ENCODE data around the gene PLCB2. TPM values are rescaled to one million over a fixed set of nuclear protein-coding genes. Genes with fewer than 3 reads are reported as not detected.

Gene PLCB2
- total RNA-seq, 1 experiment from 2014 or later: 7.4 TPM

DNA sequence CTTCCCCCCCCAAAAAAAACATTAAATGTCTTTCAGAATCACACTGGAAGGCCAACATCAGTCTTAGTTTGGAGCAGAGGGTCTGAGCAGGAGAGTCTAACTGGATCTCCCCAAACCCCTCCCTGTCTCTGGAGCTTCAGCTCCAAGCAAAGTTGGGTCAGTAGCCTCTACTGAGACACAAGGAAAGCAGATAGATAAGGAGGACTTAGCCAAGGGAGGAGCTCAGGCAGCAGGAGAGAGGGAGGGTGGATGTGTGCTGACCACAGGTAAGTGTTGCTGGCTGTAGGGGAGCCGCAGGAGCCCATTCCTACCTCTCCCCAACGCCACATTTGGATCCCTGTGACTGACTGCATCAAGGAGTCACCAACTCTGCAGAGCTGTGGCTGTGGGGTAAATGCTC, 7.0 kb downstream of the PLCB2 start:
- H2AK5ac ChIP-seq (ENCODE audit: insufficient read length, low read length): no peak overlapping the region
- no peak overlapping the region for H3K23ac ChIP-seq (ENCODE audit: insufficient read length, low read depth, low read length)
- H3K23me2 ChIP-seq (ENCODE audit: insufficient read length, low read depth, low read length, poor library complexity, severe bottlenecking): no peaks in the 10 kb centered on the region
- H3K18ac ChIP-seq (ENCODE audit: insufficient read length, low read depth, low read length): no peak overlapping the region
- no peak overlapping the region for H3K27ac Mint-ChIP-seq
- peaks cover 15% of the 10 kb centered on the region in 2 experiments for H3K9me3 Mint-ChIP-seq
- no peak overlapping the region for H3T11ph ChIP-seq (ENCODE audit: low read length)
- no peaks in the 10 kb centered on the region; the same call in 1 of the 2 replicates for H3K4me1 ChIP-seq (ENCODE audit: insufficient read depth, low read length)
- no peak overlapping the region for H2BK5ac ChIP-seq (ENCODE audit: insufficient read length, low read length)
- peaks cover 2 to 16% (median 5%) of the 10 kb centered on the region in 3 experiments; a peak in 5 of 7 replicates for H3K36me3 Mint-ChIP-seq (ENCODE audit: insufficient read depth in 1 of 3, low read depth in 3 of 3)
- no peak overlapping the region for H3K27ac ChIP-seq (ENCODE audit: insufficient read length, low read depth, low read length)
- H3K4me2 ChIP-seq (ENCODE audit: insufficient read depth, insufficient read length, low read length): no peak overlapping the region
- no peak overlapping the region for H4K8ac ChIP-seq (replicated peaks; ENCODE audit: insufficient read length, low read depth, low read length)
- no peak overlapping the region for H4K91ac ChIP-seq (ENCODE audit: insufficient read length, low read depth, low read length)
- no peak overlapping the region for H3K56ac ChIP-seq (ENCODE audit: insufficient read length, low read depth, low read length)
- no peak overlapping the region for H4K5ac ChIP-seq (ENCODE audit: insufficient read length, low read depth, low read length)
- no peak overlapping the region for H2BK12ac ChIP-seq (ENCODE audit: insufficient read length, low read depth, low read length)
- no peaks in the 10 kb centered on the region for H3K79me1 ChIP-seq (ENCODE audit: insufficient read depth, low read depth, low read length, poor library complexity, severe bottlenecking)
- no peak overlapping the region for H3K9ac ChIP-seq (ENCODE audit: extremely low read depth, insufficient read length, low read length)
- peaks cover 18 to 24% of the 10 kb centered on the region in 2 experiments for H3K4me1 Mint-ChIP-seq
- no peaks in the 10 kb centered on the region for H3K9me3 ChIP-seq (ENCODE audit: control insufficient read depth, low read depth, low read length)
- H3K27me3 Mint-ChIP-seq (ENCODE audit: low read depth): peaks cover 28% of the 10 kb centered on the region
- no peak for DNase-seq
- no peak overlapping the region for H3K14ac ChIP-seq (ENCODE audit: insufficient read depth, low read length)
- H3K79me2 ChIP-seq (ENCODE audit: insufficient read depth, low read length): no peaks in the 10 kb centered on the region
- no peak overlapping the region for H3K4ac ChIP-seq (ENCODE audit: low read depth, low read length)
- no peak overlapping the region for H3K4me3 Mint-ChIP-seq
- no peak overlapping the region for H2BK20ac ChIP-seq (ENCODE audit: low read depth, low read length, poor library complexity, severe bottlenecking)
- no peak overlapping the region for H2BK120ac ChIP-seq (ENCODE audit: low read depth, low read length, poor library complexity, severe bottlenecking)
- H3K27me3 ChIP-seq (ENCODE audit: insufficient read depth, low read length): no peaks in the 10 kb centered on the region
- no peak overlapping the region for H2BK15ac ChIP-seq (ENCODE audit: low read depth, low read length)
- H4K20me1 ChIP-seq (ENCODE audit: control insufficient read depth, insufficient read depth, insufficient read length): no peaks in the 10 kb centered on the region
- WGBS (ENCODE audit: extremely low coverage, insufficient read length, low lambda C conversion rate): no CpG with 5 or more reads among the region's 2 CpGs
- H2AFZ ChIP-seq (ENCODE audit: low read length): no peak overlapping the region
- TF ChIP-seq, protein P1, sequence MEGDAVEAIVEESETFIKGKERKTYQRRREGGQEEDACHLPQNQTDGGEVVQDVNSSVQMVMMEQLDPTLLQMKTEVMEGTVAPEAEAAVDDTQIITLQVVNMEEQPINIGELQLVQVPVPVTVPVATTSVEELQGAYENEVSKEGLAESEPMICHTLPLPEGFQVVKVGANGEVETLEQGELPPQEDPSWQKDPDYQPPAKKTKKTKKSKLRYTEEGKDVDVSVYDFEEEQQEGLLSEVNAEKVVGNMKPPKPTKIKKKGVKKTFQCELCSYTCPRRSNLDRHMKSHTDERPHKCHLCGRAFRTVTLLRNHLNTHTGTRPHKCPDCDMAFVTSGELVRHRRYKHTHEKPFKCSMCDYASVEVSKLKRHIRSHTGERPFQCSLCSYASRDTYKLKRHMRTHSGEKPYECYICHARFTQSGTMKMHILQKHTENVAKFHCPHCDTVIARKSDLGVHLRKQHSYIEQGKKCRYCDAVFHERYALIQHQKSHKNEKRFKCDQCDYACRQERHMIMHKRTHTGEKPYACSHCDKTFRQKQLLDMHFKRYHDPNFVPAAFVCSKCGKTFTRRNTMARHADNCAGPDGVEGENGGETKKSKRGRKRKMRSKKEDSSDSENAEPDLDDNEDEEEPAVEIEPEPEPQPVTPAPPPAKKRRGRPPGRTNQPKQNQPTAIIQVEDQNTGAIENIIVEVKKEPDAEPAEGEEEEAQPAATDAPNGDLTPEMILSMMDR (conservative IDR thresholded peaks at IDR 0.05): no peak

Data from H9 (cell line).